NT2/D1 (cell line): ENCODE results near the gene FUNDC2.

Experiments
- DNase-seq: peaks from one replicate; pipeline ENCODE4 v3.0.0-alpha.2; 2011; ENCODE audit warnings: low read depth, low spot score
- H3K27me3 ChIP-seq: 2 replicates; pipeline ENCODE4 v1.6.0; 2011; ENCODE audit warnings: mild to moderate bottlenecking; ENCODE audit not compliant: insufficient read length, insufficient read depth
- H3K36me3 ChIP-seq: 2 replicates; pipeline ENCODE4 v1.6.1; 2011; ENCODE audit warnings: mild to moderate bottlenecking, low read length, mixed read lengths; ENCODE audit not compliant: insufficient read depth, insufficient read length
- H3K4me1 ChIP-seq: 2 replicates; pipeline ENCODE4 v1.5.1; 2011; ENCODE audit not compliant: insufficient read depth, insufficient read length
- H3K4me3 ChIP-seq: 2 replicates; pipeline ENCODE4 v1.5.1; 2011; ENCODE audit warnings: low read depth; ENCODE audit not compliant: insufficient read length
- H3K9ac ChIP-seq: 2 replicates; pipeline ENCODE4 v1.6.0; 2011; ENCODE audit warnings: low read depth; ENCODE audit not compliant: insufficient read length
- H3K9me3 ChIP-seq: 2 replicates; pipeline ENCODE4 v1.5.1; 2011; ENCODE audit warnings: mild to moderate bottlenecking, low read length; ENCODE audit not compliant: insufficient read depth
- SUZ12 ChIP-seq: IDR thresholded peaks from 2 replicates; pipeline ENCODE4 v1.6.1; 2011; ENCODE audit not compliant: insufficient read length, insufficient read depth; ENCODE audit errors: extremely low read depth
- YY1 ChIP-seq: IDR thresholded peaks from 2 replicates; pipeline ENCODE4 v1.6.1; 2011; ENCODE audit not compliant: insufficient read length, insufficient read depth
- ZNF274 ChIP-seq: IDR thresholded peaks from 2 replicates; pipeline ENCODE4 v1.6.1; 2011; ENCODE audit warnings: mild to moderate bottlenecking, low read depth, low read length

Gene FUNDC2

DNA sequence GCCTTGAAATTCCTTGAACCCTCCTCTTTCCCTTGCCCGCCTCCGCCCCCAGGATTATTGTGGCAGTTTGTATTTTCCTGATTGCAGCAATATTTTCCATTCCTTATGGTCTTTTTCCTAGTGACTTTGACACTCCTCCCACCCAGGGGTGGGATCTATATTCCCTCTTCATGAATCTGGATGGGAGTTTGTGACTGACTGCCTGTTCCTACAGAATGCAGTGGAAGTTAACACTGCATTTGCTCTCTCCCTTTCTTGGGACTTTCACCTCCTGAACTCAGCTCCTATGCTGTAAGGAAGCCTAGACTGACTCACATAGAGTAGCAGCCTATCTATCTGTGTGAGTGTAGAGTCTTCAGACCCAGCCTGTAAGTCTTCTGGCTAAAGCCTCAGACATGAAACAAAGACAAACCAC lies 2.2 kb downstream of the FUNDC2 start:
- H3K4me1 ChIP-seq, result no peaks in the 10 kb centered on the region
- H3K9ac ChIP-seq, result no peak overlapping the region
- H3K27me3 ChIP-seq, result no peaks in the 10 kb centered on the region
- H3K36me3 ChIP-seq, result no peaks in the 10 kb centered on the region
- no peak for DNase-seq
- no peak for TF ChIP-seq YY1
- no peak for TF ChIP-seq SUZ12
- no peak for TF ChIP-seq ZNF274
- no peaks in the 10 kb centered on the region for H3K9me3 ChIP-seq
- H3K4me3 ChIP-seq, result no peak overlapping the region

DNA sequence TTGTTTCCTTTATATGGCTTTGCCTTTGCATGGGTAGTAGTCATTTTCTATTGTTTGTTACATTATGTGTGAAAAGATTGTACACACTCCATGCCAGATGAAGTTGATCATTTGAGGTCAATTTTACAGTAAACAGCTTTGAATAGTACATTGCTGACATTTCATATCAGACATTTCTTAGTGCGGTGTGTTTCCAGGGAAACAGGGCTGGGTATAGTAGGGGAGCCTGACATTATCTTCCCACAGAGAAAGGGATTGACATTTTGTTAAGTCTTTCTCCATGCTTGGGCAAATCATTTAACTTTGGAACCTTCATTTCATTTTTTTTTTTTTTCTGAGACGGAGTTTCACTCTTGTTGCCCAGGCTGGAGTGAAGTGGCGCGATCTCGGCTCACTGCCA lies 5.0 kb downstream of the FUNDC2 start:
- no peaks in the 10 kb centered on the region for H3K4me1 ChIP-seq
- no peak overlapping the region for H3K9ac ChIP-seq
- DNase-seq, result no peak
- TF ChIP-seq YY1 (no peak), SUZ12 (no peak), ZNF274 (no peak)
- no peak overlapping the region for H3K4me3 ChIP-seq
- H3K9me3 ChIP-seq, result peaks cover 12% of the 10 kb centered on the region; the same call in 1 of the 2 replicates
- no peaks in the 10 kb centered on the region for H3K27me3 ChIP-seq
- H3K36me3 ChIP-seq, result no peaks in the 10 kb centered on the region

DNA sequence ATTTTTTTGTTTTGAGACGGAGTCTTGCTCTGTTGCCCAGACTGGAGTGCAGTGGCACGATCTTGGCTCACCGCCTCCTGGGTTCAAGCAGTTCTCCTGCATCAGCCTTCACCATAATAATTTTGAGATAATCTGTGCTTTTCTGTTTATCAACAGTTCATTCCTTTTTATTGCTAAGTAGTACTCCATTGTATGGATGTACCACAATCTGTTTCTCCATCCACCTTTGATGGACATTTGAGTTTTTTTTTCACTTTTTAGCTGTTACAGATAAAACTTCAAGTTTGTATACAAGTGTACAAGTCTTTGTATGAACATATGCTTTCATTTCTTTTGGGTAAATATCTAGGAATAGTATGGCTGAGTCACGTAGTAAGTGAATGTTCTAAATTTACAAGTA lies 9.0 kb downstream of the FUNDC2 start:
- peaks cover 12% of the 10 kb centered on the region; the same call in 1 of the 2 replicates for H3K9me3 ChIP-seq
- no peak for DNase-seq

GRCh38 chrX:155046129-155046810 lies 19.6 kb downstream of the FUNDC2 start:
- no peak for DNase-seq
- no peaks in the 10 kb centered on the region for H3K4me1 ChIP-seq
- H3K9me3 ChIP-seq, result no peaks in the 10 kb centered on the region
- no peak overlapping the region for H3K4me3 ChIP-seq
- H3K27me3 ChIP-seq, result no peaks in the 10 kb centered on the region
- H3K9ac ChIP-seq, result no peak overlapping the region
- TF ChIP-seq SUZ12, result no peak
- TF ChIP-seq YY1, result no peak
- TF ChIP-seq ZNF274, result no peak
- peaks cover 7% of the 10 kb centered on the region for H3K36me3 ChIP-seq

More for the DNA sequence above, 9.0 kb downstream of the FUNDC2 start:
- H3K4me1 ChIP-seq, result no peaks in the 10 kb centered on the region
- TF ChIP-seq SUZ12 (no peak), ZNF274 (no peak), YY1 (no peak)
- H3K9ac ChIP-seq, result no peak overlapping the region
- no peak overlapping the region for H3K4me3 ChIP-seq
- H3K27me3 ChIP-seq, result no peaks in the 10 kb centered on the region
- no peaks in the 10 kb centered on the region for H3K36me3 ChIP-seq

GRCh38 chrX:155046811-155047528 lies 20.3 kb downstream of the FUNDC2 start:
- Histone ChIP-seq H3K4me1 (no peaks in the 10 kb centered on the region), H3K9me3 (no peaks in the 10 kb centered on the region), H3K9ac (no peak overlapping the region), H3K36me3 (peaks cover 7% of the 10 kb centered on the region), H3K4me3 (no peak overlapping the region), H3K27me3 (no peaks in the 10 kb centered on the region)
- no peak for DNase-seq
- TF ChIP-seq ZNF274, result no peak
- no peak for TF ChIP-seq SUZ12
- no peak for TF ChIP-seq YY1

DNA sequence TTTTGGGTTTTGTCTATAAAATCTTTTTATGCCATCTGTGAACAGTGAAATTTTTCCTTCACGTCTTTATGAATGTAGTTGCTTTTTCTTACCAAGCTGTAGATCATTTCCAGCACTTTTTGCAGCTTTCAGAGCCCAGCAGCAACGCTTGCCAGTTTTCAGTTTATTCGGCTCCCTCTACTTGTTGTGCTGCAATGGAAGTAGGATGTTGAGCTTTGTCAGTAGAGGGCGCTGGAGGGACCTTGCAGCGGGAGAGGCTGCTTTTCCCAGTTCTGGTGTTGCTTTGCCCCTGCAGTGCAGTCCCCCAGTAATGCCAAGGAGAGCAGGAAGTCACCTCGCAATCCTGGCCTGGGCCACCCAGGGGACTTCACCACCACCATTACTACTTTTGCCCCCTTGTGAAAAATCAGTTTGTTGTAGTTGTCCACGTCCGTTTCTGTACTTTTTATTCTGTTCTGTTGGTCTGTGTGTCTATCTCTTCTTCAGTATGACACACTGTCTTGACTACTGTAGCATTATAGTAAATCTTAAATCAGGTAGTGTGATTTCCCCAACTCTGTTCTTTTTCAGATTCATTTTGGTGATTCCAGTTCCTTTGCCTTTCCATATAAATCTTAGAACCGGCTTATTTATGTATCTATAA lies 22.5 kb downstream of the FUNDC2 start:
- no peak overlapping the region for H3K4me3 ChIP-seq
- no peak for TF ChIP-seq YY1
- no peak for TF ChIP-seq SUZ12
- TF ChIP-seq ZNF274, result no peak
- H3K36me3 ChIP-seq, result peaks cover 7% of the 10 kb centered on the region
- no peaks in the 10 kb centered on the region for H3K4me1 ChIP-seq
- H3K9ac ChIP-seq, result no peak overlapping the region
- H3K27me3 ChIP-seq, result no peaks in the 10 kb centered on the region
- DNase-seq, result no peak
- no peaks in the 10 kb centered on the region for H3K9me3 ChIP-seq
